Cardiac septum (tissue), 1 donor: Measurements from ENCODE around the gene BATF. TPM values are rescaled to one million over a fixed set of nuclear protein-coding genes. Genes with fewer than 3 reads are reported as not detected.

Experiments used
- DNase-seq: peaks from one replicate; pipeline ENCODE4 v3.0.0-alpha.2; 2020; ENCODE audit warnings: low spot score
- intact Hi-C: fragments of 100-400 bp; cut with DNase I; formaldehyde crosslinking; loops from one replicate; pipeline ENCODE4 v1.14.0; 2022
- total RNA-seq: library from RNA; stranded (reverse); fragmentation: NEBNext Ultra II Directional; extraction: Animal tissue kit (Norgen Biotek cat#: 25700); gene quantifications from one replicate; pipeline ENCODE4 v1.2.1, GENCODE V29; 2021
- donor health status: DM: no; HTN: no; CAD: no.

The BATF gene
- total RNA-seq, 1 donor from 2014 or later, result 0.65 TPM

DNA sequence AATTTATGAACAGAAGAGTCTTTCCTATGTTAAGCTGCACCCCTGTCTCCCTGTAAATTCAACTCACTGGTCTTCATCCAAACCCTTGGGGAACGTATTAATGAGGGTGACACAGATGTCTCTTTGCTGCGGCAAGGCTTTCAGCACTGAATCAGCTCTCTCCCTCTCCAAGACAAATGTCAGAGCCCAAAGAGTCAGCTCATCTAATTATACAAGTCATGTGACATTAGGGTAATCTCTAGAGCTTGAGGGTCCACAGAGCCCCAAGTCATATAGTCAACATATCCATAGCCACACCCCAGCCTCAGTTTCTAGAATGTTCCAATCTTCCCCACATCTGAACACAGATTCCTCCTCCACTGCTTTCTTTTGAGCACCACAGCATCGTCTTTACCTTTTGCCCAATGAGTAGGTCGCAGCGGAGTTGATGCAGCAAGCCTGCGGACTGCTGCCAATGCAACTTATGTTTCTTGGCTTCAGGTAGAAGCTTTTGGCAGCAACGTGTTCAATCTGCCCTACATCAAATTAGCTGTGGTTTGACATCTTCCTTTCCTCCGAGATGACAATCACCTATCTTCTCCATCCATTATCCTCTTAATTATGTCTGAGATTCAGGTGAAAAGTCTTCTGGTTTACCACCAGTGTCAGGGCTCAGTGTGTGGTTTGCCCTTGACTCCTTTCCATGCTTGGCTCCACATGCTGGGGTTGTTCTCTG is 5.3 kb downstream of the BATF start:
- intact Hi-C loops, result no loop called here
- DNase-seq, result no peak

GRCh38 chr14:75531256-75531655 is 9.0 kb downstream of the BATF start:
- no peak for DNase-seq
- intact Hi-C loops, result no loop called here

- no peak for DNase-seq
- intact Hi-C loops, result no loop called here
Observed at GRCh38 chr14:75531660-75532317, 9.5 kb downstream of the BATF start.

- DNase-seq, result no peak
- intact Hi-C loops, result no loop called here
Observed at GRCh38 chr14:75533791-75534555, 11.7 kb downstream of the BATF start.

DNA sequence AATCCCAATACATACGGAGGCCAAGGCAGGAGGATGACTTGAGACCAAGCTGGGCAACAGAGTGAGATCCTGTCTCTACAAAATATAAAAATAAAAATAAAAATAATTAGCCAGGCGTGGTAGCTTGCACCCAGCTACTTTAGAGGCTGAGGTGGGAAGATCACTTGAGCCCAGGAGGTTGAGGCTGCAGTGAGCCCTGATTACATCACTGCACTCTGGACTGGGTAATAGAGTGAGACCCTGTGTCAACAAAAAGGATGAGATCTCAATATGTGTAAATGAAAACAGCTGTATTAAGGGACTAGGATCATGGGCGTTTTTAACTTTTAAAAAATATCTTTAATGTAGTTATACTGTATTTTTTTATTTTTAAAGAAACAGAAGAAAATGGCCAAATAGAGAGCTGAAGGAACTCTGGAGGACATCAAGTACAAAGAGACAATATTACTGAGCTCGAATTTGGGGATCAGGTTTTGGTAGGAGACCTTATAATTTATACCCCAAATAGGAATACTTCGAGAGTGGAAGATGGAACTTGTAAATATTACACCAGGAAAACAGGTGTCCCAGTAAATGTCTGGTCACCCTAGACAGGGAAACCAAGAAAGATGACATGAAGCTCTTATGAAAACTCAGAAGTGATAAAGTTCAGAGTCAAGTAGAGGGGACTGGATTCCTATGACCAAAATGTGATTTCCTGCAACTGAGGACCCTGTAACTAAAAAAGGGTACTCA is 13.1 kb downstream of the BATF start:
- DNase-seq, result no peak
- intact Hi-C loops, result no loop called here

DNA sequence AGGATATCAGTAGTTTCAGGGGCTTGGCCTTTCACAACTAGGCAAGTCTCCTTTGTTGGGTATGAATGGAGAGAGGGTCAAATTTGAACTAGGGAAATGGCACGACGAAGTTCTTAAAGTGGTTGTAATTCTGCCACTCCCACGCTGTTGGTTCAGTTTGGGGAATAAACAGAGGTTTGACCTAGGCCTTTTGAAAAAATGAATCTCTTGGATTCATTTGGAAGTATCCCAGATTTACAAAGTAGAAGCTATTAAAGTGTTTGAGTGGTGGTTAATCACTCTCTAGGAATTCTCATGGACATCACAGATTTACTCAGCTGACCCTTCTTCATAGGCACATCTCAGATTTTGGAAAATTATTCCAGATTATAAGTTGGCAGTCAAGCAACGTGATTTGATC is 14.8 kb downstream of the BATF start:
- intact Hi-C loops, result no loop called here
- DNase-seq, result no peak

GRCh38 chr14:75539162-75539560 is 16.9 kb downstream of the BATF start:
- intact Hi-C loops, result no loop called here
- DNase-seq, result no peak

- DNase-seq, result no peak
- intact Hi-C loops, result no loop called here
Observed at GRCh38 chr14:75539561-75540478, 17.6 kb downstream of the BATF start.

GRCh38 chr14:75540479-75540851 is 18.2 kb downstream of the BATF start:
- DNase-seq, result no peak
- intact Hi-C loops, result no loop called here

DNA sequence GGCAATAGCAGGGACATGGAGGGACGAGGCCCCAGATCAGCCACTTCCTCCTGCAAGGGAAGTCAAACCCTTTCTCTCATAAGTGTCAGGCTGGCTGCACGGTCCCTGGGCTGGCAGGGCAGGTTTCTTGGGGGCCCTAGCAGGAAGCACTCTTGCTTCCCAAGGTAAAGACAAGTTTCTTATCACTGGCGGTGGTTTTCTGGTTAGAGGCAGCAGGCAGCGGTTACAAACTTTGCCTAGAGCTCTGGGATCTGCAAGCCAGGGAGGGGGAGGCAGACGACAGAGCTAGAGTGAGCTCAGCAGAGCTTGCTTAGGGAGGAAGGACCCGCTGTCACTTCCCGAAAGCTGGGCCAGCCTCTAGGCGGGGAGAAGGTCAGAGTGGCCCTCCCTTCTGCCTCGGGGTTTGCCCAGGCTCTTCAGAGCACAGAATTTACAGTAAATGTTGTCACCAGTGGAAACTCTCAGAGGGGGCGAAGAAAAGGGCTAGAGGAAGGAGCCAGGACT is 20.4 kb downstream of the BATF start:
- DNase-seq, result peak; percentile 93
- intact Hi-C loops, result no loop called here

- intact Hi-C loops, result no loop called here
- DNase-seq, result no peak
Observed at GRCh38 chr14:75543253-75543652, 21.0 kb downstream of the BATF start.

- no peak for DNase-seq
- intact Hi-C loops, result no loop called here
Observed at GRCh38 chr14:75543786-75544185, 21.5 kb downstream of the BATF start.

DNA sequence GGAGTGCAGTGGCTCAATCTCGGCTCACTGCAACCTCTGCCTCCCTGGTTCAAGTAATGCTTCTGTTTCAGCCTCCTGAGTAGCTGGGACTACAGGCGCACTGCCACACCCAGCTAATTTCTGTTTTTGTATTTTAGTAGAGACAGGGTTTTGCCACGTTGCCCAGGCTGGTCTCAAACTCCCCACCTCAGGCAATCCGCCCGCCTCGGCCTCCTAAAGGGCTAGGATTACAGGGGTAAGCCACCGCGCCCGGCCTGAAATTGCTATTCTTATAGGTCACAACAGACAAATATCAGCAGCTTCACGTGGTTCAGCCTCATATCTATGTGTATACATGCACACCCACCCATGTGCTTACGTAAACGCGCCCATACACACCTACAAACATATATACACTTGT is 23.6 kb downstream of the BATF start:
- intact Hi-C loops, result no loop called here
- no peak for DNase-seq

GRCh38 chr14:75547552-75548250 is 25.4 kb downstream of the BATF start:
- DNase-seq, result no peak
- intact Hi-C loops, result no loop called here

DNA sequence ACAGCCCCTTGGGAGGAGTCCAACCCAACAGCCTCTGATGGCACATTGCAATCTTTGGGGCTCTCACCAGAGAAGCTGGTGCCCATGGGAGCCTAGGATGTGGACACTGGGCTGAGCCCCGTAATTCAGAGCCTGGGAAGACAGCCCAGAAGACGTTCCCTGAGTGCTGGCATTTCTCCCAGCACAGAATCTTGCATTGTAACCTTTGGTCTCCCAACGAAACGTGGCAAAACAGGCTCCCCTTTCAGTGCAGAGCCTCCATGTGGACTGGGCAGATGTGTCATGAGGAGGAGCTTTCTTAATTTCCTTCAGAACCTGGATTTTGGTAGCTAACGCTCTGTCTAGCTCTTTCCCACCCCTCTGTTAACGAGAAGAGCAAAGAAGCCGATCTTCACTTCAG is 26.3 kb downstream of the BATF start:
- intact Hi-C loops, result no loop called here
- DNase-seq, result no peak

DNA sequence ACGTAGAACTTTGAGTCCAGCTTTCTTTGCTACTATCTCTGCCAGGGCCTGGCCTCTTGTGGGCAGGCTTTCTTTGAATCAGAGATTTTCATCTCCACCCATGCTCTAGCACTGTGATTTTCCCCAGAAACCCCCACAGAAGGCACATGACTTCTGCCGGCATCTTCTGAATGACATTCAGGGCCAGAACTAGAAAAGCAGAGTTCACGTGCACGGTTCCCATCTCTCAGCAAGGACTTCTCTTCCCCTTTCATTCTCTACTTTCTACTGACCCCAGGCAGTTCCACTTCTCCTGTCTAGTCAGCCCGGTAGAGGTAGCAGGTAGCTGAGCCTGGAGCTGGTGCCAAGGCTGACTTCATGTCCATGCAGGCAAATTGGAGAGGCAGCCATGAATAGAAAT is 26.9 kb downstream of the BATF start:
- no peak for DNase-seq
- intact Hi-C loops, result no loop called here

GRCh38 chr14:75551021-75551420 is 28.8 kb downstream of the BATF start:
- no peak for DNase-seq
- intact Hi-C loops, result no loop called here

DNA sequence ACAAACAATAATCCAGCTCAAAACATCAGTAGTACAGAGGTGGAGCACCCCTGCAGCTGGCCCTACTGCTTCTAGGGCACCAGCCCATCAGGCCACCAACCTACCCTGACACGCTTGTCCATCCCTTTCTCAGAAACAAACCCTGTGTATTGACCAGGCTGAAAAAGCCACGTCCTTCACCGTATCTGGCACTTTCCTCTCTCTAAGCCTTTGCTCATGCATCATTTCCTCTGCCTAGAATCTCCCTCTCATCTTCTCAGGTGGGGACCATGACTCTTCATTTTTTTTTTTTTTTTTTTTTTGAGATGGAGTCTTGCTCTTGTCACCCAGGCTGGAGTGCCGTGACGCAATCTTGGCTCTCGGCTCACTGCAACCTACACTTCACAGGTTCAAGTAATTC is 30.9 kb downstream of the BATF start:
- intact Hi-C loops, result no loop called here
- DNase-seq, result no peak
